ENCODE measurements around the gene ADRA2C.

DNA sequence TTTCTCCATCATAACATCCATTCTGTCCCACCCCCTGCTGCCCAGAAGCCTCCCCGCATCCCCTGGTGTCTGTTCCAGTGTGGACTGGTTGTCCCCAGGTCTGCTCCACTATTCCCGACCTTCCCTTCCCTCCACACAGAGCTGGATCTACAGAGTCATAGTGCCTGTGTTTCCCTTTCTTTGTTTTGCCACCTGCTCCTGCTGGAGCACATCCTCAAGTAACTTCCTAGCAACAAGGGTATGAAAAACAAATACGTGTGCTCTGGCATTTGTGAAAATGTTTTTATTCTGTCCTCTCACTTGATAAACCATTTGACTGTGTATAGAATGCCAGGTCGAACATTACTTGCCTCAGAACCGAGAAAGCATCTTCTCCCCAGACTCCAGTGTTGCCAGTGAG is 29.9 kb upstream of the ADRA2C start:
- TF ChIP-seq ZFX (IDR thresholded peaks at IDR 0.05; ENCODE audit: borderline replicate concordance) (no peak), CTCF (IDR thresholded peaks at IDR 0.05) (no peak)
